Muscle layer of colon (tissue), 2 donors: ENCODE measurements around the gene TNFRSF18.
A peak's percentile ranks its signal among the peaks of the same experiment; 100 is the strongest.

Source experiments
- H3K27ac ChIP-seq: one replicate; pipeline ENCODE4 v1.7.0; 2013; ENCODE audit warnings: low read depth, mild to moderate bottlenecking, low read length, moderate library complexity
- H3K27me3 ChIP-seq, 2 donors: one replicate each; pipeline ENCODE4 v1.7.0; 2013; ENCODE audit warnings: low read length in 2 of 2, mild to moderate bottlenecking in 2 of 2; ENCODE audit not compliant: insufficient read depth in 2 of 2, control insufficient read depth in 1 of 2
- H3K36me3 ChIP-seq: one replicate; pipeline ENCODE4 v1.7.0; 2013; ENCODE audit warnings: mild to moderate bottlenecking, low read length; ENCODE audit not compliant: insufficient read depth
- H3K4me1 ChIP-seq: one replicate; pipeline ENCODE4 v1.7.0; 2013; ENCODE audit warnings: mild to moderate bottlenecking, low read length; ENCODE audit not compliant: insufficient read depth
- H3K4me3 ChIP-seq, 2 donors: one replicate each; pipeline ENCODE4 v1.7.0; 2013; ENCODE audit warnings: low read length in 2 of 2, low read depth in 1 of 2, mild to moderate bottlenecking in 1 of 2, moderate library complexity in 1 of 2
- H3K9ac ChIP-seq: one replicate; pipeline ENCODE4 v1.7.0; 2013; ENCODE audit warnings: low read length
- H3K9me3 ChIP-seq: one replicate; pipeline ENCODE4 v1.7.0; 2013; ENCODE audit warnings: mild to moderate bottlenecking, low read length
- donor health status: abdominal sarcoma.
- donor health status: Adenocarcinoma of cecum.

TNFRSF18 gene

DNA sequence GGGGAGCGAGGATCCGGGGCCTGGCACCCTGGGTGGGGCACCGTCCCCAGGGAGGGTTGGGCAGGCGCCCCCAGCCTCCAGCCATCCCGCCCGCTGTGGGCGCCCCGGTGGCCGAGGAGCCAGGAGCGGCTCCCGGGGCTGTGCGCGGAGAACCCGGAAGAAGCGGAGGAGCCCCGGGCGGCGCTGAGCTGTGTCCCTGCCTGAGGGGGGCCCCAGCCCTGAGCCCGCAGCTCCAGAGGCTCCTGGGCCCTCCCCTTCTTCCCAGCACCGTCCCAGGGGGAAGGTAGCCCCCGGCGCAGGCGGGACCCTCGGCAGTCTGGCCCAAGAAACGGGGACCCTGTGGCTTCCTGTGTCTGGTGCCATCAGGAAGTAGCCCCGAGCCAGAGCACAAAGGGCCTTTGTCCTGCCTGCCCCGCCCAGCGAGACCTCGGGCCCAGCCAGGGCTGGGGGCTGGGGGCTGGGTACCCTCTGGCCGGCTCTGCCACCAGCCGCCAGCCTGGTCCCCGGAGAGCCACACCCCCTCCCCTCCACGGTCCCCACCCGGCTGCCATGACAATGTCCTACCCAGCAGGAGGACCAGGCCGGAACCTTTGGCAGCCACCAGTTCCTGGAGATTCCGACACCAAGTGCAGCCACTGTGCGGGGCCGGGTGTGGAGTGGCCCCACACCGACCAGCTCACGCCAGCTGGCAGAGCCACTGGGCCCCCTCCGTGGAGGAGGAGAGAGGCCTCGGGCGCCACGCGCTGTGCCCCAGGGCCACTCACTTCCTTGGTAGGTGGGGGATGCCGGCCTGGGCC lies 48.3 kb downstream of the TNFRSF18 start:
- Histone ChIP-seq H3K9me3 (no peaks in the 10 kb centered on the region), H3K4me3 (peak overlapping the region; percentile 73 to 74), H3K27me3 (peaks cover 0 to 12% of the 10 kb centered on the region in 2 donors), H3K36me3 (no peaks in the 10 kb centered on the region), H3K27ac (peak overlapping the region; percentile 88), H3K9ac (peak overlapping the region; percentile 68), H3K4me1 (peaks cover 11% of the 10 kb centered on the region)

DNA sequence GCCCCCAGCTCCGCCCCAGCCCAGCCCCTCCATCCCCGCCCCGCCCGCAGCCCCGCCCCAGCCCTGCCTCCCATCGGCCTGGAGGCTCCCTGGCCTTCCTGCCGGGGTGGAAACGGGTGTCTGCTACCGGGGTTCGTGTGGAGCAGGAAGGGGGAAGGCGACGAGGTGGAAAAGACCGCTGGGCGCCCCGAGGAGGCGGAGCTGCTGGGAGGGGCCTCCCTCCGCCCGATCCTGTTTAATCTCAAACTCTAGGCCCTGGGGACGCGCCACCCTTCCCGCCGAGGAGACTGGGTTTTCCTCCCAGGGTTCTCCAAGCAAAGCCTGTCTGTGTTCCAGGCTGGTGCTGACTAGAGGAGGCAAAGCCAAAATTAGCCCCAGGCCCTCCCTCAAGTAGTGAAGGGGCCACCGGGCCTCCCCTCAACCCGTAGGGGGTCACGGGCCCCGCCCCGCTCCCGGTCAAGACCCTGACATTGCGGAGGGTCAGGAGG lies 48.9 kb downstream of the TNFRSF18 start:
- Histone ChIP-seq H3K9me3 (no peaks in the 10 kb centered on the region), H3K4me3 (peak overlapping the region; percentile 73 to 74), H3K9ac (peak overlapping the region; percentile 68), H3K36me3 (no peaks in the 10 kb centered on the region), H3K27ac (peak overlapping the region; percentile 88), H3K27me3 (peaks cover 0 to 6% of the 10 kb centered on the region in 2 donors), H3K4me1 (peaks cover 11% of the 10 kb centered on the region)

DNA sequence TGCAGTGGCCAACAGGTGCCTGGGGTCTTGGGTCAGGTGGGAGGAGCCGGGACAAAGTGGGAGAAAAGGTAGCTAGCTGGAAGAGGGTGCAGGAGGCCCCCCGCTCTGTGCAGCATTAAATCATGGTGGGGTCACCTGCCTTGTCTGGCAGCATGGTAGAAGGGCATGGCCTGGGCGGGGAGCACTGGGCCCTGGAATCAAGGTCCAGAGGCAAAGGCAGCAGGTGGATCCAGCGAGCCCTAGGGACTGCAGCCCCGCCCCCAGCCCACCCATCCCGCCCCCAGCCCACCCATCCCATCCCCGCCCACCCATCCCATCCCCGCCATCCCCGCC lies 49.4 kb downstream of the TNFRSF18 start:
- Histone ChIP-seq H3K4me3 (no peak overlapping the region), H3K9ac (no peak overlapping the region), H3K27me3 (peaks cover 0 to 1% of the 10 kb centered on the region in 2 donors), H3K27ac (no peak overlapping the region), H3K4me1 (peaks cover 11% of the 10 kb centered on the region), H3K36me3 (no peaks in the 10 kb centered on the region), H3K9me3 (no peaks in the 10 kb centered on the region)

DNA sequence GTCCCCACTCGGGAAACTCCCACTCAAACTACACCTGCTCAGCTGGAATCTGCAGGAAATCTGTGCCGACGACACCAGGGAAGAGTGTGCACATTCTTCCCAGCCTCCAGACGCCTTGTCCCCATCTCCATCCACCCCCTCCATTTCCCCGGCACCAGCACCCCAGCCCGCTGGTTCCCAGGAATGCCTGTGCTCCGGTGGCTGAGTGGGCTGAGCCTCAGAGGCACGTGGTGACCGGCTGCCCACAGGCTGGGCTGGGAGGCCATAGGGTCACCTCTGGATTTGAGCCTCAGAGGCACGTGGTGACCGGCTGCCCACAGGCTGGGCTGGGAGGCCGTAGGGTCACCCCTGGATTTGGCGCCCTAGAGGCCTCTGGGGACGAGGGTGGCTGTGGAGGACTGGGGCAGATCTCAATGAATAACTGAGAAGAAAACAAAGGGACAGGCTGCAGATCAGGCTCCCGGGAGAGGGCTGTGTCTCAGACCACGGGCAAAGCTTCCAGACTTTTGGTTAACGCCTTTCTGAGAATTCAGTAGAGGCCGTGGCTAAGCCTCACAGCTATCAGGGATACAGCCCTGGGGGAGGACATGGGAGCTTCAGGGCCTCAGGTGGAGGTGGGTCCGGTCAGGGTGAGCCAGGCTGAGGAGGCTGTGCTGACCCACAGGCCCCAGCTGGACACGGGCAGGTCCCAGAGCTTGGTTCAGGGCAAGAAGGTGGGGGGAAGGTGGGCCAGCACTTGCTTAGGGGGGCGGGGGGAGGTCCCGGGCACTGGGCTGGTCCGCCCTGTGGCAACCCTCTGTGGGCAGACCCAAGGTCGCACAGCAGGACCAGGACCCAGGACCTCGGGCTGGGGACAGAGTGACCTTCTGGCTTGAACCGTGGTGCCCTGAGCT lies 50.0 kb downstream of the TNFRSF18 start:
- peaks cover 11% of the 10 kb centered on the region for H3K4me1 ChIP-seq
- no peak overlapping the region for H3K27ac ChIP-seq
- no peaks in the 10 kb centered on the region for H3K9me3 ChIP-seq
- H3K27me3 ChIP-seq = no peaks in the 10 kb centered on the region
- no peak overlapping the region for H3K4me3 ChIP-seq
- H3K36me3 ChIP-seq = no peaks in the 10 kb centered on the region
- no peak overlapping the region for H3K9ac ChIP-seq

DNA sequence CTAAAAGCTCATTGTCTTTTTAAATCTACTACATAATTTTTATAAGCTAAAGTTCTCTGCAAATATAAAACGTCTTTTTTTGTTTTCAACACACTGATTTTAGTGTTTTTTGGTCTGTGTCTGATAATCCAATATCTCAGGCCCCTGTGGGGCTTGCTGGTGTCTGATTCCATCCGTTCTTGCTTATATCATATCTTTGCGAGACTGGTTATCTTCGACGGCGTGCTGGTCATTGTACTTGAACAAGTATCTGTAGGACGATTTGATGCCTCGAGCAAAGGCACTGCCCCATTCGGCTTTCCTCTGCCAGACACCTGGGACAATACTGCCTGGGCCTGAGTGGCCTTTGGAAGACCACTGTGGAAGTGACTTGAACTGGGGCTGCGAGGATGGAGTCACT lies 51.1 kb downstream of the TNFRSF18 start:
- H3K36me3 ChIP-seq = no peaks in the 10 kb centered on the region
- H3K4me1 ChIP-seq = peaks cover 11% of the 10 kb centered on the region
- no peak overlapping the region for H3K27ac ChIP-seq
- H3K4me3 ChIP-seq = no peak overlapping the region
- H3K27me3 ChIP-seq = no peaks in the 10 kb centered on the region
- no peaks in the 10 kb centered on the region for H3K9me3 ChIP-seq
- no peak overlapping the region for H3K9ac ChIP-seq

DNA sequence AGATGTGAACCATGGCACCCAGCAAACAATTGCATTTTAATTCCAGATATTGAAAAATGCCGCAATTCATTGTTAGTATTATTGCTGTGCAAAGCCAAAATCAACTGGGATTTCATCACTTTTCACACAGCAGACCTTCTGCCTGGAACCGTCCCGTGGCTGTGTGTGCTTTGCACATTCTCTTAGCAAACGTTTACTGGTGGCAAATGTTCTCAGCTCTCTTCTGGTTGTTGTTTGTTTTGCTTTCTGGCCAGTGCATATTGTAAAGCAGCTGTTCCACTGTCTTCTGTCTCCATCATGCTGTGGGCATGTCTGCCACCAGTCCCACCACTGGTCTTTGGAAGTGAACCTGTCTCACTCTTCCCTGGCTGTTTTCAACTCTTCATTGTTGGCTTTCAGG lies 52.5 kb downstream of the TNFRSF18 start:
- Histone ChIP-seq H3K4me3 (no peak overlapping the region), H3K9me3 (no peaks in the 10 kb centered on the region), H3K36me3 (no peaks in the 10 kb centered on the region), H3K4me1 (peaks cover 9% of the 10 kb centered on the region), H3K27ac (no peak overlapping the region), H3K27me3 (no peaks in the 10 kb centered on the region), H3K9ac (no peak overlapping the region)
